GM18499 (cell line): Measurements from ENCODE around the gene FAM240A.
"Not testable (repeated sequence)": the region's sequence is repeated elsewhere in the genome, so short reads cannot be mapped to it uniquely, and the experiment has no call there.

Experiments used
- ATAC-seq: cut with Tn5 transposase; IDR thresholded peaks from one replicate; pipeline ENCODE4 v1.9.1; 2021; ENCODE audit warnings: moderate number of reproducible peaks; ENCODE audit not compliant: insufficient read depth, unreplicated experiment

FAM240A gene

DNA sequence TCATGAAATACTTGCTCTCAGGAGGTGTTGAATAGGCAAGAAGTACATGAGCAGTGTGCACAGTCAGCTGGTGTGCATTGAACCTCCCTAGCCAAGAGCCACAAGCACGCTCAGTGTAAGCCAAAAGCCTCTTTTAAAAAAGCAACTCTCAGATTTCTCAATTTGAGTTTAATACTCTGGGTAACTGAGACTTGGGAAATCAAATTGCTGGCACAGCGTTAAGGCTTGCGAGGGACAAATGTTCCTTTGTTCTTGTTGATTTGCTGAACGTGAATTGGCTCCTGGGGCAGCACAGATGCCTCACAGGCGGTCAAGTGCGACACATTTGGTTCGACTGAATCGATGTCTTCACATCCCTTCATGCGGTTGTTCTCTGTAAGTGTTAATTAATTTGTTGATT is at the start of gene FAM240A:
TSS of gene FAM240A (plus strand) at position 202 of the 400 bp plus-strand sequence. CDS start at position 361, 159 bp downstream.
- ATAC-seq = no peak

DNA sequence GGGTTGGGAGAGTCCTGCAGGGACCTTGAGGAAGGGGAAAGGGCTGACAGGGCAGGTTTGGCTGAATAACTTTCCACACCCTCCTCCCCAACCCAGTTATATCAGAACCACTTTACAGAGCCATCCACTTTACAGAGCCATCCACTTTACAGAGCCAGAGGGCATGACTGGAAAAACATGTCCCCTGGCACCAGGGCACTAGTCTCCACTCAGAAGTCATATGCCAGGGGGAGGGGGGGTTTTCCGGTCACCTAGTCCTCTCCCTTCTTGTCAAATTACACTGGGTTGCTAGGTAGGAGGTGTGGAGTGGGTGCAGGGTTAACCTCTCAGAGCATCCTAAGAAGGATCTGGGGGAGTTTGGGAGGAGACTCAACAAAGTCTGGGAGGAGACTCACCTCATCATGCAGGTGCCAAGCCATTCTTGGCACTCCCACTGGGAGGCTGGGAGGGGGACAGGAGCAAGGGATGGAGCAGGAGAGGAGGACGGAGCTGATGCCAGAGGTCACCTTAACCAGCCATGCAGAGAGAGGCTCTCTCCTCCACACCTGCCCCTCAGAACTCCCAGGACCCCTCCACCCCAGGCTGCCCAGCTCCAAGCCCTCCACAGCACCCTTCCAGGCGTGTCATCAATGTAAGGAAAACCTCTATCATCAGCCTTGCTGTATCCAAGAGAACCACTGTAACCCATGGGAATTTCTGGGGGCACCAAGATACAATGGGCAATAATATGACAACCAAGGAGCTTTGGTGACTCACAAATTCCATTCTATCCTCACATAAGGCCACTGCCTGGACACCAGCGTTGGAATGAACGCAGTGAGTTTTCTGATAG is 47.9 kb upstream of the FAM240A start:
- no peak for ATAC-seq

DNA sequence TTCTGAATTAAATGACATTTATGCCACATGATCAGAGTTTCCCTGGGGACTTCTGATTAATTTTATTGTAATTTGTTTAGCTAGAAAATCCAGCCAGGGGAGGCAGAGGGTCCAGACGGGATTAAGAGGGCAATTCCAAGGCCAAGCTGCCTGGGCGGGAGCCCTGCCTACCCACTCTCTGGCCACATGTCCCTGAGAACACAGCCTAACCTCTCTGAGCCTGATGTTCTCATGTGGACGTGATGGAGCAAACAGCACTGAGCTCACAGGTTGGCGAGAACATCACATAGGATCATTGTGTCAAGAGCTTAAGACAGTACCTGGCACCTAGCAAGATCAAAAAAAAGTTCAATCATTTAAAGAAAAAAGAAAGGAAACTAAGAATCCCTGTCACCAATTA is 47.2 kb upstream of the FAM240A start:
- ATAC-seq = no peak

DNA sequence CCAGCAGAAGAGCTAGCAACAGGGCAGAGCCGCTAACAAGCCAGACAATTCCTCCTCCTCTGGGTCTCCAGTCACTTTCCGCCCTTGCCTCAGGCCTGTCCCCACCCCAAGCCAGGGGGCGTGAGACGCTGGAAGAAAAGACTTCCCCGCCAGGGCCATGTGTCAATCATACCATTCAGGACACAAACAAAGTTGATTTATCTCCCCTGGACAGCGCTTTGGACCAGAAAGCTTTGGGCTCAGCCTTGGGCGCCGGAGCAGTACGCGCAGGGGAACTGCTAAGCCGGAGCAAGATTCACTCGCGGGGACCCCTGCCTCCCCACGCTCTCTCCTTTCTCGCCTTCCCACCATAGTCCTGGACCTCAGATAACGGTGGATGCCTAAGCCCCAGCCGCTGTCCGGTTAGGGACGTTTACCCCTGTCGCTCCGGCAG is 46.7 kb upstream of the FAM240A start:
- ATAC-seq = no peak

DNA sequence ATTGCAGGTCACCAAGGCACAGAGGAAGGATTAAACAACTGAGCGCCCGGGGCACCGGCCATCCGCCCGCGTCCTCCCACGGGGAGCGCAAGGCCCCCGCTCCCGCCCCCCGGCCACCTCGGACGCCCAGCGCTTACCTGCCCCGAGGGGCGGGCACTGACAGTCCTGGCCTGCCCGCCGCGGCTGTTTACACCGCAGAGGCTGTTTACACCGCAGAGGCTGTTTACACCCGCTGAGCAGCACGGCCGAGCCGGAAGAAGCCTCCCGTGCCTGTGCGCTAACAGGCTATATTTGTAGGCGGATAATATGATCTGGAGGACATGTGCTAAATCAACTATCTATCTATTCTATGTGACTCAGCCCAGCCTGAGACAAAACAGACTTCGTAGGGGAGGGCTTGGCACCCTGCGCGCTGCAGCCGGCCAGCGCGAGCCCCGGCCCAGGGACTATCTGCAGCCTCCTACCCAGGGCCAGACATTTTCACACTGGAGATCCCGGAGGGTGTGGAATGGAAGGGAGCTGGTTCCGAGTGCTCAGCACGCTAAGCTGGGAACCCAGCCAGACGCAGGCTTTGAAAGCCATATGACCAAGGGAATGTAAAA is 46.2 kb upstream of the FAM240A start, which contains the start of gene LRRC2:
TSS of gene LRRC2 (minus strand) at position 263 of the 602 bp plus-strand sequence. CDS start 14,711 bp downstream, outside the sequence.
- ATAC-seq = no peak

DNA sequence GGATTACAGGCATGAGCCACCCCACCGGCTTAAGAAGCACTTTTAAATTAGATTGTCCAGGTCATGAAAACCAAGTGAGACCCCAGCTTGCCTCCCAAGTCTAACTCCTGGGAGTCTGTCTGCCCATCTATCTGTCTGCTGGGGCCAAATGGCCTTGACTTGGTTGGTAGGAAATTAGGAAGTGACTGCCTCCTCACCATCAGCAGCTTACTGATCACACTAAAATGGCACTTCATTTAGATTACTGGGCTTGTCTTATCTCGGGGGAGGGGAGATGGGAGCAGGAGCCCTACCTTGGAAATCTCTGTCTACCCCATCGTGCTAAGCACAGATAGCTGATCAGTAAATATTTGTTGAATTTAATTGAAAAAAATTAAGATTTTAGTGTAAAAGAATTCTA is 40.6 kb upstream of the FAM240A start:
- ATAC-seq = no peak

DNA sequence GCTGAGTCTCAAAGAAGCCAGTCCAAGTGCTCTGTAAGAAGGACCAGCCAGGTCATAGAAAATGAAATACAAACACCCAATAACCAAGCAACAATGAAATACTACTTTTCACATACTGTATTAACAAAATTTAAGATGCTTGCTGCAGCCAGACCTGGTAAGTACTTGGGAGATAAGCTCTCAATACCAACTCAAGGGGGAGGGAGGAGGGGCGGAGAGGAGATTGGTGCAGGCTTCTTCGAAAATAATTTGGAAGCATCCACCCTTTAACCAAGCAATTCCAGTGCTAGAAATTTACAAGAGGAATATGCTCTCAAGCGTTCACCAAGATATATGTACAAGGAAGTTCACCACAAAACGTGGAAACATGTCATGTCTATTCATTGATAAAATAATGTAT is 38.6 kb upstream of the FAM240A start:
- no peak for ATAC-seq

DNA sequence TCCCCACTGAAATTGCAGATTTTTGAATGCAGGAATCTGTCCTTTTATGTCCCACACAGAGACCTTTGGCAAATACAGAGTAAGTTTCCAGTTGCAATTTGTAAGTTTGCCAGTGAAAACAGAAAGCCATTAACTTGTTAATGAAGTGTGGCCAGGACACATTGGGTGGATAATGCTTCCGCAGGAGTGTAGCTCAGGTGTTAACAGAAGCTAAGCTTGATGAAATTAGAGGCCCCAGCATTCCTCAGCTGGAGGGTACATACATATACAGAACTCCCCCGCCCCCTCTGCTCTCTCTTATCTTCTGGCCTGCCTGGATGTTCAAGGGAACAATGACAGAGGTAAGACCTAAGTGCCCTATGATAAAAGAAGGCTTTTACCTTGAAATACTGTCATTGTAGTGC is 38.1 kb upstream of the FAM240A start:
- ATAC-seq = no peak

DNA sequence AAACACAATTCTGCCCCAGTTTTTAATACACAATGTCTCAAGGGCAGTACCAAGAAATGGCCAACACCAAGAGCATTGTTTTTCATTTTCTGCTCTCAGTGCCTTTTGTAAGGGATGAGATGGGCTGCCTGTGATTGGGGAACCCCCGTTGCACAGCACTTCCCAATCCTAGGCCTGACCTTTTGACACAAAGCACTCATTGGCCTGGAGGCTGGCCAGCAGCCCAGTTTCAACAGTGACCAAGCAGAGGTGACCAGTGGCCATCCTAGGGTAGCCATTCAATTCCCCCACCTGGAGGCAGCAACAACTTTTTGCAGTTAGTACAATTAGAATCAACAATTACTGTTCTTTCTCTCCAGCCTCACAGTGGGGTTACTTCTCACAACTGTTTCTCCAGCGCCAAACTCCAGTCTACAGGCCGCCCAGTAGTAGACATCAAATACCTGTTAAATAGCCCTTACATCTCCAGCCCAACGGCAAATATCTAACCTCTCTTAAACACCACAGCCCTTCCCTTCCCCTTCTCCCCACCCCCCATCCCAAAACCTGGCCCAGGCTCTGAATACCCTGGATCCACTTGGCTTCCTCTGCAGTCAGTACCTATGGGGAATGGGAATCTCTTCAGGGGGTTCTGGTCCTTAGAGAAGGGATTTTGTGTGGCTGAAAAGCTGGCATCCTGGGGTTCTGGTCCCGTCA is 37.3 kb upstream of the FAM240A start:
- no peak for ATAC-seq

DNA sequence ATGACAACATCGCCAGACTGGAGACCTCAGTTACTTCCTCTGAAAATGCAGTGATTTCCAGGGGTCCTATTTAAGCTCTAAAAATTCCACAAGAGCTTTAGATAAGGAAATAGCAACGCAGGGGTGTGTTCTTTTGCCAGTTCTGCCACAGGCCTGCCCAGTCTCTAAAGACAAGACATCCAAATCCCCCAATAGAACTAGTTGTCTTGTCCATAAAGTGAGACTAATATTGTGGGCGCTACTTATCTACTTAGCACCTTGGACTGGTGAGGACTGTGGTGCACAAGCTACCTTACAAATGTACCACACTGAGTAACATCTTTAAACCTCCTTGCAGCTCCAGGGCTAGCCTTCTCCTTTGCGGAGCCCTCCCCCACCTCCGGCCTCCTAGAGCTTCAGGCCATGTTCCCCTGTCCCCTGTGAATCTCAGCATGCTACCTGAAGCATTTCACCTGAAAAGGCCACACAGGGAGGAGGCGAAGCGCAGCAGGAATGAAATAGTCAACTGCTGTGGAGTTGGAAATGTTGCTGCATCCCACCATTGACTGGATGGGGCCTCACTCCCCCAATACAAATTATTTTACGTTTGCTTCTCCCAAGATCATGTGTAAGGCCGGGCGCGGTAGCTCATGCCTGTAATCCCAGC is 36.6 kb upstream of the FAM240A start:
- no peak for ATAC-seq

DNA sequence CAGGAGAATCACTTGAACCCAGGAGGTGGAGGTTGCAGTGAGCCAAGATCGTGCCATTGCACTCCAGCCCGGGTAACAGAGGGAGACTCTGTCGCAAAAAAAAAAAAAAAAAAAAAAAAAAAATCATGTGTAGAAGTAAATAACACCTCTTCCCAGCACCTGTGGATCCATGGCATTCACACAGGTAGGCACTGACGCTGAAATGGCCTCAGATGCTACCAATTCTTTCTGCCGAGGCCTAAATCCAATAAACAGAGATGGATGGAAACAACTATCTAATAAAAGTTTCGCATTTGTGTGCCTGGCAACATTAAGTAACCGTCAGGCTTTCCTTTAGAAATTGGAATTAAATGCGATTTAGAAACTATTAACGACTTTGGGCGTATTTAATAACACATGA is 35.9 kb upstream of the FAM240A start:
- ATAC-seq = no peak

DNA sequence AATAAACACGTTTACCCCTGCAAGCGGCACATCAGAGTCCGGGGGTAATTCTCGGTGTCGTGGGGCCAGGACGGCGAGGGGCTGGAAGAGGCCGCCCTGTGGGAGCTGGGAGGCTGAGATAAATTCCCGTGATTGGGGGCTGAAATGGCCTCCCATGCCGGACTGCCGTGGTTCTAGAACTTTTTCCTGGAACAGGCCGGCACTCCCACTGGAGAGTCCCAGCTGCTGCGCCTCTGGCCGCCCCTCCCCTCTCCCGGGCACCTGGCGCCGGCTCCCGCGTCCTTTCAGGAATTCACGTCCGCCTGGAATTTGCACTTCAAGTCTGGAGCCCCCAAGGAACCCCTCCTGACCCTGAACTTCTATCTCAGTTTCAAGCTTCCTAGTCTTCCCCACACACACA is 35.4 kb upstream of the FAM240A start:
- no peak for ATAC-seq

DNA sequence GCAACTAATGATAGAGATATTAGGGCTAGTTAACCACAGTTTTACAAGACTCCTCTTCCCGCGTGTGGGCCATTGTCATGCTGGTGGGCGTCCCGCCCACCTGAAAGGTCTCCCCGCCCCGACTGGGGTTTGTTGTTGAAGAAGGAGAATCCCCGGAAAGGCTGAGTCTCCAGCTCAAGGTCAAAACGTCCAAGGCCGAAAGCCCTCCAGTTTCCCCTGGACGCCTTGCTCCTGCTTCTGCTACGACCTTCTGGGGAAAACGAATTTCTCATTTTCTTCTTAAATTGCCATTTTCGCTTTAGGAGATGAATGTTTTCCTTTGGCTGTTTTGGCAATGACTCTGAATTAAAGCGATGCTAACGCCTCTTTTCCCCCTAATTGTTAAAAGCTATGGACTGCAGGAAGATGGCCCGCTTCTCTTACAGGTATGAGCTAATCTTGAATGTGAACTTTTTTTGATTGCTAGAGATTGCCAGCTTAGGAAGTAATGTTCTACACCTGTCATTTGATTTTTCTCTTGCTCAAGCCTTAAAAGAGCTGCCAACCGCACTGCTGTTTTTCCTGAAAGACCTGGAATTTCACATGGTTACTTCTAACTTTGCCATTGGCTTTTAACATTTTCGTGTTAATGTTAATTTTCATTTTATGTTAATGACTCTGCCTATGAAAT is 34.6 kb upstream of the FAM240A start:
- not testable (repeated sequence) for ATAC-seq

DNA sequence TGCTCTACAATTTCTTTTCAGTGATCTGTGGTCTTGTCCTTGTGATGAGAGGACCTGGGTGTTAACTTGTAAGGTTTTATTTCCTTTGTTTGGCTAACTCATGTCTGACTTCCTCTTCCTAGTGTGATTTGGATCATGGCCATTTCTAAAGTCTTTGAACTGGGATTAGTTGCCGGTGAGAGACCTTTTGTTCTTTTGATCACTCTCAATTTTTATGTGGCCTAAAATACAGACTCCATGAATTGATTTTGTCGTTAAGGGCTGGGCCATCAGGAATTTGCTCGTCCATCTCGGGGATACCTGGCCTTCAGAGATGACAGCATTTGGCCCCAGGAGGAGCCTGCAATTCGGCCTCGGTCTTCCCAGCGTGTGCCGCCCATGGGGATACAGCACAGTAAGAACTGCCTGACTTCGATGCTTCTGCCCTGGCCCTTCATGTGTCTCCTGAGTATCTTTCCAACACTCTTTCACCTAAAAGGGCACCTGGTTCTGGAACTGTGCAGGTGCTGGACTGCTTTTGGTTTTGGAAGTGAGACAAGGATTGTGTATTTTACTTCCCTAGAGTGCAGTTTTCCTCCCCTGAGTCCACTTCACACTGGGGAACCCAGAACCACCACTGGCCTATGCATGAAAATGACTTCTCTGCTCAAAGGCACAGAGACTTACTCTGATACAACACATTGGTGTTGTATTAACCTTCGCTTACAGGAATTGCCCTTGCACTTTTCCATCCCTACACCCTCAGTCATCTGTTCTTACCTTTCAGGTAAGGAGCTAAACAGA is 33.2 kb upstream of the FAM240A start:
- ATAC-seq = no peak

DNA sequence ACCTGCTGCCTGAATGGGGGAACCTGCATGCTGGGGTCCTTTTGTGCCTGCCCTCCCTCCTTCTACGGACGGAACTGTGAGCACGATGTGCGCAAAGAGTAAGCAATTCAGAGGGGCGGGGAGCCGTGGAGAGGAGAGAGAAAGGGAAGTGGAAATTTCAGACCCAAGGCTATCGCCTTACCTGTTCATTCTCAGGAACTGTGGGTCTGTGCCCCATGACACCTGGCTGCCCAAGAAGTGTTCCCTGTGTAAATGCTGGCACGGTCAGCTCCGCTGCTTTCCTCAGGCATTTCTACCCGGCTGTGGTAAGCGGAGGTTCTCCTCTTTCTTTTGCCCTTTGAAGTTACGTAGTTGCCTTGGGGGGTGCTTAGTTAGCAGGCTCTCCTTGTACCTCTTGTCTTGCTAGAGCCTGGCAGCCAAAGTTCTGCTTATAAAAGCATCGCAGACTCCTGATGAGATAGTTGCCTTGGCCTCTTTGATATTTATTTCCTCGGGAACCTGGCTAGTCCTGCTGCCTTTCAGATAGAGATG is 32.5 kb upstream of the FAM240A start:
- ATAC-seq = no peak

DNA sequence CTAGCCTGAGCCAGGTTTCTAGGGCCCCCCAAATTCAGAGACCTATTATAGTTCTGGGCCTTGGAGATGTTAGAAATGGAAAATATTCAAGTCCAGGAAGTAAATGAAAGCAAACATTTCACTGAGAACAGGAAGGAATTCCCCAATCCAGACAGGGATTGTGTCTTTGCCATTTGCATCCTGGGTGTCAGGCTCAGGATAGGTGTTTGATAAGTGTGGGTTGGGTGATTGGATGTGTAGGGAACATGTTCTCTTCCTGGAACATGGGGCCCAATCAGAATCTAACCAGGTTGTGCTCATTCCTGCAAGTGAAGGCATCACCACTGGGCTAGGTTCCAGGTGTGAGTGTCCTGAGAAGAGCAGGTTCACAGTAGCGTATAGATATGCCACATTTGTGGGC is 31.6 kb upstream of the FAM240A start:
- ATAC-seq = no peak

DNA sequence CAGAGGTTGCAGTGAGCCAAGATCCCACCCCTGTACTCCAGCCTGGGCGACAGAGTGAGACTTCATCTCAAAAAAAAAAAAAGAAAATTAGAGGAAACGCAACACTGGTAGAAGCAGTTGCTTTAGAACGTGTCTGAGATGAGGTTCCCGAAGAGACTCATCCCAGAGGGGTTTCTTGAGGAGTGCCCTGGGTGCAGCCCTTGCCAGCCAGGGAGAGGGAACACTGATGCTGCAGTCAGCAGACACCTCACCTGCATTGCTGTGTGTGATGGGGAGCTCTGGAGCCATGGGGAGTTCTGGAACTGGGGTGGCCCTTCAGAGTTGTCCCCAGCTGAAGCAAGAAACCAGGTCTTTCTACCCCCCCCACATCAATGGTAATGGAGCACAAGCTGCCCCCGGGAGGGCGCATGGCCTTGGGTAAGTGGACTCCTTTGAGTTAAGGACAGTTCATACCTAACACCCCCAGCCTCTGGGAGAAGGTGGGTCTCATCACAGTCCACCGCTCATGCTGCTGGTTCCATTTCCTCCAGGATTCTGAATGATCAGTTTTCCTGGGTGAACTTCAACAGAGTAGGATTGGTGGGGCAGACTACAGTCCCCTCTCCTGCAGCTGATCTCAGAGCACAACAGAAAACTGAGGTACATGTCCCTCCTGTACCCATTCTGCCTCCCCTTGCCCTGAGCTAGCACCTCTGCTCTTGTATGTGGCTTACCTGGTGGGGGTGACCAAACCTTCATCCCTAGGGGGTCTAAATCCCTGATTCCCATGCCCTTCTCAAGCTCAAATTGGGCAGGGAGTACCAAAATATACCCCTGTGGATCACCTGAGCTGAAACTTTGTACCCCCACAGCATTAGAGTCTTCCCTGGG is 27.5 kb upstream of the FAM240A start:
- no peak for ATAC-seq
